Measurements from ENCODE around the gene CHTOP.
"Not testable (repeated sequence)": the region's sequence is repeated elsewhere in the genome, so short reads cannot be mapped to it uniquely, and the experiment has no call there.

The CHTOP gene

GRCh38 chr1:153667439-153667838 is 33.6 kb downstream of the CHTOP start:
- no peak for DNase-seq

DNA sequence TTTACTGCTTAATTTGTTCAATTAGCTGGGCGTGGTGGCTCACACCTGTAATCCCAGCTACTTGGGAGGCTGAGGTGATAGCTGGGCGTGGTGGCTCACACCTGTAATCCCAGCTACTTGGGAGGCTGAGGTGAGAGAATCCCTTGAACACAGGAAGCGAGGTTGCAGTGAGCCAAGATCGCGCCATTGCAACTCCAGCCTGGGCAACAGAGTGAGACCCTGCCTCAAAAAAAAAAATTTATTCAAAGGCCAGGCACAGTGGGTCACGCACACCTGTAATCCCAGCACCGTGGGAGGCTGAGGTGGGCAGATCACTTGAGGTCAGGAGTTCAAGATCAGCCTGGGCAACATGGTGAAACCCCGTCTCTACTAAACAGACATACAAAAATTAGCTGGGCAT is 34.8 kb downstream of the CHTOP start:
- not testable (repeated sequence) for DNase-seq

- DNase-seq: no peak
Observed at GRCh38 chr1:153669606-153670005, 35.7 kb downstream of the CHTOP start.

DNA sequence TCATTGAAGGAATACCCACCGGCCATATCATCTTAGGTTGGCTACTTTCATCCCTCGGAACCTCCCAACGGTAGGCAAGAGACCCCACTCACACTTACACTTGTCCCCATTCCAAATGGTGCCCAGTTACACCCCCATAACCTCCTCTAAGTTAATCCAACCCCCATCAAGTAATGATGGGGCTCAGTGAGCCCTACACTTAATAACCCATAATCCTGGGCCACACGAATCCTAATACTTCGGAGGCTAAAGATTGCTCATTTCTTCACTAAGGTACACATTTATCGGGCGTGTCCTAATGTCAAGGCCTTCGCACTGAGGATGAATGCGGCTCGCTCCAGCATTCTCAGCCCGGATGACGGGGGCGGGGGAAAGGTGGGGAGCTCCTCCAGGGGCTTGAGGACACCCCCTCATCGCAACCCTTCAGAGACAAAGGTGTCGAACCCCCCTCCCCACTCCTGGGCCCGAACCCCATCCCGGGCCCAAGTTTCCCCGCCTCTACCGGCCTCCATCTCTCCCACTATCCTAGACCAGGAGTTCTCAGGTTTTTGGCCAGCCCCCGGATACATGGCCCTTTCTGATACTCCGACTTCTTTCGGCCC is 36.5 kb downstream of the CHTOP start:
- DNase-seq: peak in 1 of 2 experiments; percentile 32

GRCh38 chr1:153670859-153671627 is 37.2 kb downstream of the CHTOP start, which contains the start of gene ILF2:
TSS of gene ILF2 (minus strand) at chr1:153670993. CDS start at chr1:153670922, 71 bp downstream.
- DNase-seq: peak; percentile 97 to 98

DNA sequence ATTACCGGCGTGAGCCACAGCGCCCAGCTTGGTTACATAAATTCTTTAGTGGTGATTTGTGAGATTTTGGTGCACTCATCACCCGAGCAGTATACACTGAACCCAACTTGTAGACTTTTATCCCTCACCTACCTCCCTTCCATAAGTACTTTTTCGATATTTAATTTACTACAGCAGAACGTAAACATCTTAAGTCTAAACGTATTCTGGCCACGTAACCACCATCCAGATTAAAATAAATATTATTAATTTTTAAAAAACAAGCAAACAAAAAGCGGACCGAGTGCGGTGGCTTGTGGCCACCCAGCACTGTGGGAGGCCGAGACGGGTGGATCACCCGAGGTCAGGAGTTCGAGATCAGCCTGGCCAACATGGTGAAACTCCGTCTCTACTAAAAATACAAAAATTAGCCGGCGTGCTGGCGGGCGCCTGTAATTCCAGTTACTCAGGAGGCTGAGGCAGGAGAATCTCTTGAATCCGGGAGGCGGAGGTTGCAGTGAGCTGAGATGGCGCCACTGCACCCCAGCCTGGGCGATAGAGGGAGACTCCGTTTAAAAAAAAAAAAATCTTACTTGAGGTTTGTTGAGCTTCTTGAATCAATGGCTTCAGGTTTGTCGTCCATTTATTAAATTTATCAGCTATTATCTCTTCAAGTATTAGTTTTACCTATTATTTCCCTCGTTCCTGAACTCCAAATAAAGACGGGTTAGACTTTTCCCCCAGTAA is 37.9 kb downstream of the CHTOP start:
- DNase-seq: peak; percentile 28 to 39

- DNase-seq: no peak
Observed at GRCh38 chr1:153673511-153673910, 39.6 kb downstream of the CHTOP start.

DNA sequence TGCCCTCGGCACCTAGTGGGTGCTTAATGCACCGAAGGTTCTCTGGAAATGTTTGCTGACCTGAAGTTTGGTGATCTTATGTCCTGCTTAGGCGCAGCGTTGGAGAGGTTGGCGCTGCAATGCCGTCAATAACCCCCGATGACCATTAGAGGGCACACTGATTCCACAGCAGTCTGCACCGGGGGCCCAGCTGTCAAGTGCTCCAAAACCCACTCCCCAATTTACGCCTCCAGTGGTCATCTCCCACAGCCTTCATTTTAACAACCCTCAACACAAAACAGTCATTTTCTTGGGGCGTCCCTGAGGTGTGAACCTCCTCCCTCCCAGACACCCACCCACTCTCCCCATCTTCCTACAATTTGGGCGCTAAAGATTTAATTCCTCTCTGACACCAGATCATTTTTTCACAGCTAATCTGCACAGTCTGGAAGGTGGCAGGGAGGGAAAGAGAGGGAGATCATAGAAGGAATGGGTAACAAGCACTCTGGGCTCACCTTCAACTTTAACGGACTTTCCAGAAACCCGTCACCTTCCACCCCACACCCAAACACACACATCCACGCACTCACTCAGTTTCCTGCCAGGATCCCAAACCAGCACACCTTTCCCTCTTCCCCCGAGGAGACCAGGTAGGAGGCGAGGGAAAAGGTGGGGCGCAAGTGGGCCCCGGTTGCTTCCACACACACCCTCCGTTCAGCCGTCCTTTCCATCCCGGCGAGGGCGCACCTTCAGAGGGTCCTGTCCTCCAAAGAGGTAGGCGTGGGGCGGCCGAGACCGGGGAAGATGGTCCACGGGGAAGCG is 44.1 kb downstream of the CHTOP start:
- peak; percentile 27 to 41 for DNase-seq

- DNase-seq: peak in 1 of 2 experiments; percentile 17
Observed at GRCh38 chr1:153678519-153679336, 44.9 kb downstream of the CHTOP start, which contains the start of gene NPR1. TSS of gene NPR1 (plus strand) at chr1:153678688. CDS start at chr1:153679109, 421 bp downstream.

DNA sequence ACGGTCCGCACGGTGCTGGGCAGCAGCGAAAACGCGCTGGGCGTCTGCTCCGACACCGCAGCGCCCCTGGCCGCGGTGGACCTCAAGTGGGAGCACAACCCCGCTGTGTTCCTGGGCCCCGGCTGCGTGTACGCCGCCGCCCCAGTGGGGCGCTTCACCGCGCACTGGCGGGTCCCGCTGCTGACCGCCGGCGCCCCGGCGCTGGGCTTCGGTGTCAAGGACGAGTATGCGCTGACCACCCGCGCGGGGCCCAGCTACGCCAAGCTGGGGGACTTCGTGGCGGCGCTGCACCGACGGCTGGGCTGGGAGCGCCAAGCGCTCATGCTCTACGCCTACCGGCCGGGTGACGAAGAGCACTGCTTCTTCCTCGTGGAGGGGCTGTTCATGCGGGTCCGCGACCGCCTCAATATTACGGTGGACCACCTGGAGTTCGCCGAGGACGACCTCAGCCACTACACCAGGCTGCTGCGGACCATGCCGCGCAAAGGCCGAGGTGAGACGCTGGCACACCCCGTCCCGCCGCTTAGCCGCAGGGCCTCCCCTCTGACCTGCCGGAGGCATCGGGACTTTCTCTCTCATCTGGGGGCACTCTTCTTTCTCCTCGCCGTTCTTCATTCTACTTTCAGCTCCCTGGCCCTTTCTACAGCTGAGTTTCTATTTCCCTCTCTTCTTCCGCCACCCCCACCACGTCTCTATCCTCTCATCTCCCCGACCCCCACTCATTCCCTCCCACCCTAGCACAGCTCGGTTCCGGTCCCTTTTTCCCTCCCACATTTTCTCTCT is 45.7 kb downstream of the CHTOP start:
- DNase-seq: no peak

- DNase-seq: no peak
Observed at GRCh38 chr1:153680120-153680403, 46.2 kb downstream of the CHTOP start.

- DNase-seq: no peak
Observed at GRCh38 chr1:153682730-153683129, 48.9 kb downstream of the CHTOP start.

DNA sequence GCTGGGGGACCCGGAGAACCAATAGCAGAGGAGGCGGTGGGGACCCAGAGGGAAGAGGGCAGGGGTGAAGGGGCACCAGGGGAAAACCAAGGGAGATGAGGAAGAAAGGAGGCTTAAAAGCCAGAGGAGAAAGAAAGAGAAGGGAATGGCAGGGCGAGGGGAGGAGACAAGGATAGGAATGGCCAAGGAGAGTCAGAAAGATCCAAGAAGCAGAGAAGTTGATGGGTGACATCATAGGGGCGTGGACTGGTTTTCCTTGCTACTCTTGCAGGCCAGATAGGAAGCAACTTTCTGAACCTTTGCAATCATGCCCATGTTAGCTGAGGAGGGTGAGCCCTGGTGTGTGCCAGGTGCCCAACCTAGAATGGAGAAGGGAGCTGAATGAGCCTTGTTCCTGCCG is 50.0 kb downstream of the CHTOP start:
- no peak for DNase-seq

DNA sequence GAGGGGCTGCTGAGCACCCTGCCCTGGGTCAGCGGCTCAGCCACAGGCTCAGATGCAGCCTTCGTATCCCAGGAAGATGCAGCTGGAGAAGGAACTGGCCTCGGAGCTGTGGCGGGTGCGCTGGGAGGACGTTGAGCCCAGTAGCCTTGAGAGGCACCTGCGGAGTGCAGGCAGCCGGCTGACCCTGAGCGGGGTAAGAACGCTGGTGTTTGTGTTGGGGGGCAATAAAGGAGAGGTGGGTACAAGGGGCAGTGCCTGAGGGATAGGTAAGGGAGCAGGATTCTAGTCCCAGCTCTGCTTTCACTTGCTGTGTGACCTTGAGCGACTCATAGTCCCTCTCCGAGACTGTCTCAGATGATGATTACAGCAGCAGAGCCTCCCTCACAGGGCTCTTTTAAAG is 51.0 kb downstream of the CHTOP start:
- DNase-seq: no peak

GRCh38 chr1:153685544-153686340 is 51.9 kb downstream of the CHTOP start:
- no peak for DNase-seq

- DNase-seq: no peak
Observed at GRCh38 chr1:153687346-153688125, 53.7 kb downstream of the CHTOP start.

DNA sequence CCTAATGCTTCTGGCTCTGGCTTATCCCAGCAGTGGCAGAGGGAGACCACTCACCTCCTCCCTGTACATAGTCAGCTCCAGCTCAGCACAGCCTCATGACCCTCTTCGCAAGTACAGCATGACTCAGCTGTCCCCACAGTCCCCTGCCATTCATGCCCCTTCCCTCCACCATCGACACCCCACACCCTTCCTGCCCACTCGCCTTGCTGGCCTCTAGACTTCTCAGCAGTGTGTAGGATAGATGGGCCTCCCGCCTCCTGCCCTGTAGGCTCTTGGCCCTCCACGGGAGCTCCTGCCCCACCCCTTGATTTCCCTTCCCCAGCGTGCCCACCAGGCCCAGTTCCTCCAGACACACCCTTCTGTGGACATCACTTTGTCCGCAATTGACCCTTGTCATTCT is 54.4 kb downstream of the CHTOP start:
- no peak for DNase-seq

DNA sequence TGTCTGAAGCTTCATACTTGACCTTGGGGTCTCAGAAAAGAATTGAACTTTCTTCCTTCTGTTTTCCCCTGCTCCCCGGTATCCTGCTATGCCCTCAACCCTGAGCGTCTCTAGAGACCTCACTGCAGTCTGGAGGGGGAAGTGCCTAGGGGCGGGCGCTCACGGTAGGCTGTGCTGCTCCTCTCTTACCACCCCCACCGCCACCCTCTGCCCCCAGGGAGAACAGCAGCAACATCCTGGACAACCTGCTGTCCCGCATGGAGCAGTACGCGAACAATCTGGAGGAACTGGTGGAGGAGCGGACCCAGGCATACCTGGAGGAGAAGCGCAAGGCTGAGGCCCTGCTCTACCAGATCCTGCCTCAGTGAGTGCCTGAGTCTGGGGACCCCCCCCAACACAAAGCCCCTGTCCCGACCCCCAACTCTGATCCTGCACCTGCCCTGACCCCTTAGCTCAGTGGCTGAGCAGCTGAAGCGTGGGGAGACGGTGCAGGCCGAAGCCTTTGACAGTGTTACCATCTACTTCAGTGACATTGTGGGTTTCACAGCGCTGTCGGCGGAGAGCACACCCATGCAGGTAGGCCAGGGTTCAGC is 55.0 kb downstream of the CHTOP start:
- no peak for DNase-seq

GRCh38 chr1:153693466-153693865 is 59.6 kb downstream of the CHTOP start:
- DNase-seq: no peak
